ENCODE data around the gene EBNA1BP2. TPM values are rescaled to one million over a fixed set of nuclear protein-coding genes. Genes with fewer than 3 reads are reported as not detected.

Gene EBNA1BP2
- total and polyA plus RNA-seq, 2 of the 13 experiments (the other 11 are each of a cell fraction or from before 2014, with no cell fraction given) = 27.1 to 102 TPM

DNA sequence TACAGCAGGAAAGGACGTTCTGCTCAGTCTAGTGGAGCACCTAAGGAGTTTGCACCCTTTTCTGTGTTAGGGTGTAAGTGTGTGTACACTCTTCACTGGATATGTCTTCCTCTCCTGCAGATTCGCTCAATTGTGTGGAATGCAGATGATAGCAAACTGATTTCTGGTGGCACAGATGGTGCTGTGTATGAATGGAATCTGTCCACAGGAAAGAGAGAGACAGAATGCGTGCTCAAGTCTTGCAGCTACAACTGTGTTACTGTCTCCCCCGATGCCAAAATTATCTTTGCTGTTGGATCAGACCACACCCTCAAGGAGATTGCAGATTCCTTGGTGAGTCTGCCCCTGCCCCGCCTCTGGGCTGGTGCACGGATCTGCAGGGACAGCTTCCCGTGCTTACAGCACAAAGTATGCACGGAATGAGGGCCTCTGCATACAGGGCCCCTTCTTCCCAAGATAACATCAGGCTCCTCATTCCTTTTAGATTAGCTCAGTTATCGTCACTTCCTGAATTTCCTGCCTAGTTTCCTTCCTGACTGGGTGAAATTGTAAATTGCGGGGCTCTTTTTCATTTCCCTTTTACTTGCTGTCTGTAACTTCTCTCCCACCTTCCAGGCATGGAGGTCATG, 34.6 kb upstream of the EBNA1BP2 start (continued):
- peak; percentile 24; the same call in 1 of the 2 replicates for TF ChIP-seq GABPA (IDR thresholded peaks at IDR 0.05; ENCODE audit: low read depth, low read length)
- TF ChIP-seq GABPA (CRISPR knock-in tag; IDR thresholded peaks at IDR 0.05; ENCODE audit: low read depth) = peak; percentile 89
- peak; percentile 18; the same call in 1 of the 2 replicates for TF ChIP-seq GATAD1 (CRISPR knock-in tag; IDR thresholded peaks at IDR 0.05)
- TF ChIP-seq, protein P1, sequence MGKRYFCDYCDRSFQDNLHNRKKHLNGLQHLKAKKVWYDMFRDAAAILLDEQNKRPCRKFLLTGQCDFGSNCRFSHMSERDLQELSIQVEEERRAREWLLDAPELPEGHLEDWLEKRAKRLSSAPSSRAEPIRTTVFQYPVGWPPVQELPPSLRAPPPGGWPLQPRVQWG (CRISPR knock-in tag; IDR thresholded peaks at IDR 0.05; ENCODE audit: borderline replicate concordance, low read depth) = no peak
- TF ChIP-seq, protein P2, sequence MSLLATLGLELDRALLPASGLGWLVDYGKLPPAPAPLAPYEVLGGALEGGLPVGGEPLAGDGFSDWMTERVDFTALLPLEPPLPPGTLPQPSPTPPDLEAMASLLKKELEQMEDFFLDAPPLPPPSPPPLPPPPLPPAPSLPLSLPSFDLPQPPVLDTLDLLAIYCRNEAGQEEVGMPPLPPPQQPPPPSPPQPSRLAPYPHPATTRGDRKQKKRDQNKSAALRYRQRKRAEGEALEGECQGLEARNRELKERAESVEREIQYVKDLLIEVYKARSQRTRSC (CRISPR knock-in tag; IDR thresholded peaks at IDR 0.05; ENCODE audit: low read depth) = no peak
- TF ChIP-seq, protein P3, sequence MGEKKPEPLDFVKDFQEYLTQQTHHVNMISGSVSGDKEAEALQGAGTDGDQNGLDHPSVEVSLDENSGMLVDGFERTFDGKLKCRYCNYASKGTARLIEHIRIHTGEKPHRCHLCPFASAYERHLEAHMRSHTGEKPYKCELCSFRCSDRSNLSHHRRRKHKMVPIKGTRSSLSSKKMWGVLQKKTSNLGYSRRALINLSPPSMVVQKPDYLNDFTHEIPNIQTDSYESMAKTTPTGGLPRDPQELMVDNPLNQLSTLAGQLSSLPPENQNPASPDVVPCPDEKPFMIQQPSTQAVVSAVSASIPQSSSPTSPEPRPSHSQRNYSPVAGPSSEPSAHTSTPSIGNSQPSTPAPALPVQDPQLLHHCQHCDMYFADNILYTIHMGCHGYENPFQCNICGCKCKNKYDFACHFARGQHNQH (CRISPR knock-in tag; IDR thresholded peaks at IDR 0.05) = no peak
- peak; percentile 61; the same call in 1 of the 2 replicates for TF ChIP-seq BHLHE40 (IDR thresholded peaks at IDR 0.05; ENCODE audit: low read length)
- TF ChIP-seq ZNF558 (CRISPR knock-in tag; IDR thresholded peaks at IDR 0.05; ENCODE audit: borderline replicate concordance) = no peak
- TF ChIP-seq ZNF768 (CRISPR knock-in tag; IDR thresholded peaks at IDR 0.05) = no peak
- no peak for TF ChIP-seq NFATC3 (CRISPR knock-in tag; IDR thresholded peaks at IDR 0.05)
- TF ChIP-seq ZFP1 (CRISPR knock-in tag; IDR thresholded peaks at IDR 0.05) = no peak
- TF ChIP-seq, protein P4, sequence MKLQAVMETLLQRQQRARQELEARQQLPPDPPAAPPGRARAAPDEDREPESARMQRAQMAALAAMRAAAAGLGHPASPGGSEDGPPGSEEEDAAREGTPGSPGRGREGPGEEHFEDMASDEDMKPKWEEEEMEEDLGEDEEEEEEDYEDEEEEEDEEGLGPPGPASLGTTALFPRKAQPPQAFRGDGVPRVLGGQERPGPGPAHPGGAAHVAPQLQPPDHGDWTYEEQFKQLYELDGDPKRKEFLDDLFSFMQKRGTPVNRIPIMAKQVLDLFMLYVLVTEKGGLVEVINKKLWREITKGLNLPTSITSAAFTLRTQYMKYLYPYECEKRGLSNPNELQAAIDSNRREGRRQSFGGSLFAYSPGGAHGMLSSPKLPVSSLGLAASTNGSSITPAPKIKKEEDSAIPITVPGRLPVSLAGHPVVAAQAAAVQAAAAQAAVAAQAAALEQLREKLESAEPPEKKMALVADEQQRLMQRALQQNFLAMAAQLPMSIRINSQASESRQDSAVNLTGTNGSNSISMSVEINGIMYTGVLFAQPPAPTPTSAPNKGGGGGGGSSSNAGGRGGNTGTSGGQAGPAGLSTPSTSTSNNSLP (IDR thresholded peaks at IDR 0.05; ENCODE audit: low read depth, low read length) = no peak
- TF ChIP-seq KLF15 (CRISPR knock-in tag; IDR thresholded peaks at IDR 0.05; ENCODE audit: borderline replicate concordance) = no peak
- peak; percentile 75 for TF ChIP-seq ATF7 (IDR thresholded peaks at IDR 0.05)
- TF ChIP-seq ATF7 (CRISPR knock-in tag; IDR thresholded peaks at IDR 0.05) = peak; percentile 96
- TF ChIP-seq, protein P5, sequence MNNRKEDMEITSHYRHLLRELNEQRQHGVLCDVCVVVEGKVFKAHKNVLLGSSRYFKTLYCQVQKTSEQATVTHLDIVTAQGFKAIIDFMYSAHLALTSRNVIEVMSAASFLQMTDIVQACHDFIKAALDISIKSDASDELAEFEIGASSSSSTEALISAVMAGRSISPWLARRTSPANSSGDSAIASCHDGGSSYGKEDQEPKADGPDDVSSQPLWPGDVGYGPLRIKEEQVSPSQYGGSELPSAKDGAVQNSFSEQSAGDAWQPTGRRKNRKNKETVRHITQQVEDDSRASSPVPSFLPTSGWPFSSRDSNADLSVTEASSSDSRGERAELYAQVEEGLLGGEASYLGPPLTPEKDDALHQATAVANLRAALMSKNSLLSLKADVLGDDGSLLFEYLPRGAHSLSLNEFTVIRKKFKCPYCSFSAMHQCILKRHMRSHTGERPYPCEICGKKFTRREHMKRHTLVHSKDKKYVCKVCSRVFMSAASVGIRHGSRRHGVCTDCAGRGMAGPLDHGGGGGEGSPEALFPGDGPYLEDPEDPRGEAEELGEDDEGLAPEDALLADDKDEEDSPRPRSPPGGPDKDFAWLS (CRISPR knock-in tag; IDR thresholded peaks at IDR 0.05; ENCODE audit: borderline replicate concordance) = no peak
- TF ChIP-seq ZNF501 (CRISPR knock-in tag; IDR thresholded peaks at IDR 0.05) = no peak
- no peak for TF ChIP-seq XRCC5 (optimal IDR thresholded peaks at IDR 0.05; ENCODE audit: low read length)
- no peak for TF ChIP-seq PHF5A (CRISPR knock-in tag; IDR thresholded peaks at IDR 0.05; ENCODE audit: low read depth, unreplicated experiment)
- no peak for TF ChIP-seq NKX3-1 (CRISPR knock-in tag; IDR thresholded peaks at IDR 0.05)
- no peak for TF ChIP-seq ZNF737 (CRISPR knock-in tag; IDR thresholded peaks at IDR 0.05; ENCODE audit: borderline replicate concordance)
- peak; percentile 70; the same call in 1 of the 2 replicates for TF ChIP-seq ETV6 (CRISPR knock-in tag; conservative IDR thresholded peaks at IDR 0.05)
- no peak for TF ChIP-seq DR1 (CRISPR knock-in tag; IDR thresholded peaks at IDR 0.05)
- TF ChIP-seq ZFP36L1 (CRISPR knock-in tag; IDR thresholded peaks at IDR 0.05) = no peak
- no peak for TF ChIP-seq ZNF446 (CRISPR knock-in tag; IDR thresholded peaks at IDR 0.05)
- TF ChIP-seq ZNF839 (CRISPR knock-in tag; IDR thresholded peaks at IDR 0.05; ENCODE audit: borderline replicate concordance) = no peak
- peak; percentile 58; the same call in 1 of the 2 replicates for TF ChIP-seq ISL2 (CRISPR knock-in tag; IDR thresholded peaks at IDR 0.05)
- no peak for TF ChIP-seq SPEN (CRISPR knock-in tag; IDR thresholded peaks at IDR 0.05; ENCODE audit: low read depth)
